ENCODE data around the gene LZTR1. TPM values are rescaled to one million over a fixed set of nuclear protein-coding genes. Genes with fewer than 3 reads are reported as not detected.

The LZTR1 gene
- total RNA-seq, 4 donors from 2014 or later = 40.2 to 90.5 (median 59.3) TPM

GRCh38 chr22:20993304-20994127 is 11.4 kb downstream of the LZTR1 start:
- intact Hi-C loops (cut with DNase I; ENCODE audit: low total_unique reads) = no loop called here
- H3K9me3 ChIP-seq = no peaks in the 10 kb centered on the region
- TF ChIP-seq EP300 (IDR thresholded peaks at IDR 0.05; ENCODE audit: low read depth) (no peak), POLR2A (IDR thresholded peaks at IDR 0.05) (no peak), POLR2AphosphoS5 (IDR thresholded peaks at IDR 0.05) (no peak)
- TF ChIP-seq, protein P1, sequence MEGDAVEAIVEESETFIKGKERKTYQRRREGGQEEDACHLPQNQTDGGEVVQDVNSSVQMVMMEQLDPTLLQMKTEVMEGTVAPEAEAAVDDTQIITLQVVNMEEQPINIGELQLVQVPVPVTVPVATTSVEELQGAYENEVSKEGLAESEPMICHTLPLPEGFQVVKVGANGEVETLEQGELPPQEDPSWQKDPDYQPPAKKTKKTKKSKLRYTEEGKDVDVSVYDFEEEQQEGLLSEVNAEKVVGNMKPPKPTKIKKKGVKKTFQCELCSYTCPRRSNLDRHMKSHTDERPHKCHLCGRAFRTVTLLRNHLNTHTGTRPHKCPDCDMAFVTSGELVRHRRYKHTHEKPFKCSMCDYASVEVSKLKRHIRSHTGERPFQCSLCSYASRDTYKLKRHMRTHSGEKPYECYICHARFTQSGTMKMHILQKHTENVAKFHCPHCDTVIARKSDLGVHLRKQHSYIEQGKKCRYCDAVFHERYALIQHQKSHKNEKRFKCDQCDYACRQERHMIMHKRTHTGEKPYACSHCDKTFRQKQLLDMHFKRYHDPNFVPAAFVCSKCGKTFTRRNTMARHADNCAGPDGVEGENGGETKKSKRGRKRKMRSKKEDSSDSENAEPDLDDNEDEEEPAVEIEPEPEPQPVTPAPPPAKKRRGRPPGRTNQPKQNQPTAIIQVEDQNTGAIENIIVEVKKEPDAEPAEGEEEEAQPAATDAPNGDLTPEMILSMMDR (IDR thresholded peaks at IDR 0.05) = no peak
- H3K36me3 ChIP-seq = peaks cover 0 to 13% (median 0%) of the 10 kb centered on the region in 4 donors
- H3K27ac ChIP-seq = no peak overlapping the region
- no peaks in the 10 kb centered on the region for H3K4me1 ChIP-seq
- H3K4me3 ChIP-seq = no peak overlapping the region
- H3K27me3 ChIP-seq = no peaks in the 10 kb centered on the region
- WGBS, 2 donors (ENCODE audit: low coverage in 1 of 2) = 94% methylated on average over 20 of the region's 29 CpGs; no CpG with 5 or more reads in 1 of the 2 donors
- in situ Hi-C loops (cut with MboI; ENCODE audit: low pct_ligation_motif_present in 1 of 4, low pct_unique_long_range_greater_than_20kb in 1 of 4, low sequenced_read_pairs in 3 of 4) = no loop called here
- DNase-seq = no peak

GRCh38 chr22:20994128-20994901 is 12.2 kb downstream of the LZTR1 start:
- in situ Hi-C loops (cut with MboI; ENCODE audit: low pct_ligation_motif_present in 1 of 4, low pct_unique_long_range_greater_than_20kb in 1 of 4, low sequenced_read_pairs in 3 of 4) (no loop called here), intact Hi-C loops (cut with DNase I; ENCODE audit: low total_unique reads) (no loop called here)
- H3K4me3 ChIP-seq = no peak overlapping the region
- no peaks in the 10 kb centered on the region for H3K9me3 ChIP-seq
- 91% methylated on average over 23 of the region's 30 CpGs; no CpG with 5 or more reads in 1 of the 2 donors for WGBS, 2 donors (ENCODE audit: low coverage in 1 of 2)
- peaks cover 0 to 13% (median under 1%) of the 10 kb centered on the region in 4 donors for H3K36me3 ChIP-seq
- no peak for TF ChIP-seq POLR2A (IDR thresholded peaks at IDR 0.05)
- no peak for TF ChIP-seq EP300 (IDR thresholded peaks at IDR 0.05; ENCODE audit: low read depth)
- TF ChIP-seq POLR2AphosphoS5 (IDR thresholded peaks at IDR 0.05) = no peak
- TF ChIP-seq, protein P1 (IDR thresholded peaks at IDR 0.05) = no peak
- H3K4me1 ChIP-seq = peaks cover 0 to under 1% (median 0%) of the 10 kb centered on the region in 4 donors
- no peak overlapping the region for H3K27ac ChIP-seq
- no peak for DNase-seq
- no peaks in the 10 kb centered on the region for H3K27me3 ChIP-seq

DNA sequence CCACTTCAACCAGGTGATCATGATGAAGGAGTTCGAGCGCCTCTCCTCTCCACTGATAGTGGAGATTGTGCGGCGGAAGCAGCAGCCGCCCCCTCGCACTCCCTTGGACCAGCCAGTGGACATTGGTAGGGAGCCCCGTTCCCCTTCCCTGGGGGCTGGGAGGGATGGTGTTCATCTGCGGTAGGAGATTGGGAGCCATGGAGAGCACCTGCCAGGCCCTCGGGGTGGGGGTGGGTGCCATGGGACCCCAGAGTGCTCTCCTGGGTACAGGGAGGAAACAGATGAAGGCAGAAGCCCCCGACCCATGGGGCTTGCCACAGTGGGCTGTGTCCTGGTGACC is 12.8 kb downstream of the LZTR1 start:
- Histone ChIP-seq H3K27me3 (no peaks in the 10 kb centered on the region), H3K27ac (no peak overlapping the region), H3K4me3 (no peak overlapping the region), H3K36me3 (peaks cover 0 to 18% (median 2%) of the 10 kb centered on the region in 4 donors), H3K4me1 (peaks cover under 1 to 6% (median 3%) of the 10 kb centered on the region in 4 donors), H3K9me3 (no peaks in the 10 kb centered on the region)
- intact Hi-C loops (cut with DNase I; ENCODE audit: low total_unique reads) = no loop called here
- in situ Hi-C loops (cut with MboI; ENCODE audit: low pct_ligation_motif_present in 1 of 4, low pct_unique_long_range_greater_than_20kb in 1 of 4, low sequenced_read_pairs in 3 of 4) = no loop called here
- no peak for DNase-seq
- WGBS, 2 donors (ENCODE audit: low coverage in 1 of 2) = 100% methylated on average over 6 of the region's 10 CpGs; no CpG with 5 or more reads in 1 of the 2 donors
- TF ChIP-seq POLR2A (IDR thresholded peaks at IDR 0.05) (no peak), POLR2AphosphoS5 (IDR thresholded peaks at IDR 0.05) (no peak), EP300 (IDR thresholded peaks at IDR 0.05; ENCODE audit: low read depth) (no peak)
- TF ChIP-seq, protein P1 (IDR thresholded peaks at IDR 0.05) = no peak

DNA sequence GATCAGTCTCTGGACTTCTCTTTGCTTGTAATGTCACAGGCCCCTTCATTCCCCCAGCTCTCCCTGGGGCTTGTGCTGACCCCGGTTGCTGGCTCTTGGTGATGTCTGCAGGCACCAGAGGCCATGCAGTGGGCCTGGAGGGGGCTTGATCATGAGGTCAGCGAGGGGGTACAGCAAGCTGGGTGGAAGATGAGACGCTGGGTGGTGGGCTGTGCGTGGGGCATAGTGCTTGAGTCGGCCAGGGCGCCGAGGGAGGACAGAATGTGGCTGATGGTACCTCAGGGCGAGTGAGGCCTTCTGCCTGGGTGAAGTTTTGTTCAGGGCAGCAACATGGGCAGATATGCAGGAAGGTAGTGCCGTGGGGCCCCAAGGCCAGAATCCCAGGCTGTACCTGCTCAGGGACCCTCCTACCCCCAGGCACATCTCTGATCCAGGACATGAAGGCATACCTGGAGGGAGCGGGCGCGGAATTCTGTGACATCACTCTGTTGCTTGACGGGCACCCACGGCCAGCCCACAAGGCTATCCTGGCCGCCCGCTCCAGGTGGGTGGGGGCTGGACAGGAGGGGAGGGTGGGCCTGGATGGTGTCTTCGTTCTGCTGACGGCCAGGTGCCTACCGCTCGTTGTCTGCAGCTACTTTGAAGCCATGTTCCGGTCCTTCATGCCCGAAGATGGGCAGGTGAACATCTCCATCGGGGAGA is 13.4 kb downstream of the LZTR1 start:
- in situ Hi-C loops (cut with MboI; ENCODE audit: low pct_ligation_motif_present in 1 of 4, low pct_unique_long_range_greater_than_20kb in 1 of 4, low sequenced_read_pairs in 3 of 4) (no loop called here), intact Hi-C loops (cut with DNase I; ENCODE audit: low total_unique reads) (no loop called here)
- no peak for TF ChIP-seq POLR2A (IDR thresholded peaks at IDR 0.05)
- TF ChIP-seq EP300 (IDR thresholded peaks at IDR 0.05; ENCODE audit: low read depth) = no peak
- no peak for TF ChIP-seq POLR2AphosphoS5 (IDR thresholded peaks at IDR 0.05)
- TF ChIP-seq, protein P1 (IDR thresholded peaks at IDR 0.05) = no peak
- no peak overlapping the region for H3K27ac ChIP-seq
- H3K9me3 ChIP-seq = no peaks in the 10 kb centered on the region
- no peak overlapping the region for H3K4me3 ChIP-seq
- H3K27me3 ChIP-seq = no peaks in the 10 kb centered on the region
- 83 to 92% methylated on average over 6 to 21 of the region's 23 CpGs for WGBS, 2 donors (ENCODE audit: low coverage in 1 of 2)
- H3K4me1 ChIP-seq = peaks cover 6 to 12% (median 9%) of the 10 kb centered on the region in 4 donors
- peaks cover 0 to 21% (median 2%) of the 10 kb centered on the region in 4 donors for H3K36me3 ChIP-seq
- no peak for DNase-seq

Measured in transverse colon (tissue), 4 donors.